Amygdala (tissue), 56 donors: ENCODE measurements around the gene CCR3.
A peak's percentile ranks its signal among the peaks of the same experiment; 100 is the strongest.
"Not testable (repeated sequence)": the region's sequence is repeated elsewhere in the genome, so short reads cannot be mapped to it uniquely, and the experiment has no call there.

ENCODE experiments used
- DNase-seq, 56 donors: peaks; one replicate each; lab custom pipeline; 2025; lab: John Stamatoyannopoulos, UW

CCR3 gene

DNA sequence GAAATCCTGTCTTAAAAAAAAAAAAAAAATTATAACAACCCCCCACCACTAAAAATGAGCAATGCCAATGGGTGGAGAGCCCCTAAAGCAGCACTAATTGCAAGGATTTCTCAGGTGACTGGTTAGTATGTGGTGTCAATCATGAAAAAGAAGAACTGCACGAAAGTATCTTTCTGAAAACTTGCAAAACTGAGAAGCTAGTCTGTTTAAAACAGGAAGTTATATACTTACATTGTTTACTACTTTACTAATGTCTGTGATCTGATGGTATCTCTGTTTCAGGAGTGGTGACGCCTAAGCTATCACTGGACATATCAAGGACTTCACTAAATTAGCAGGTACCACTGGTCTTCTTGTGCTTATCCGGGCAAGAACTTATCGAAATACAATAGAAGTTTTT lies at the start of gene CCR3:
Gene CCR3, plus strand, starts transcription at position 341 of the 400 bp plus-strand sequence. CDS start 22,699 bp downstream, outside the sequence.
- DNase-seq, result no peak

GRCh38 chr3:46192939-46193338 lies 49.3 kb upstream of the CCR3 start:
- no peak for DNase-seq

- no peak for DNase-seq
Measured at GRCh38 chr3:46193436-46193835, 48.8 kb upstream of the CCR3 start.

- no peak for DNase-seq
Measured at GRCh38 chr3:46194868-46195553, 47.2 kb upstream of the CCR3 start.

DNA sequence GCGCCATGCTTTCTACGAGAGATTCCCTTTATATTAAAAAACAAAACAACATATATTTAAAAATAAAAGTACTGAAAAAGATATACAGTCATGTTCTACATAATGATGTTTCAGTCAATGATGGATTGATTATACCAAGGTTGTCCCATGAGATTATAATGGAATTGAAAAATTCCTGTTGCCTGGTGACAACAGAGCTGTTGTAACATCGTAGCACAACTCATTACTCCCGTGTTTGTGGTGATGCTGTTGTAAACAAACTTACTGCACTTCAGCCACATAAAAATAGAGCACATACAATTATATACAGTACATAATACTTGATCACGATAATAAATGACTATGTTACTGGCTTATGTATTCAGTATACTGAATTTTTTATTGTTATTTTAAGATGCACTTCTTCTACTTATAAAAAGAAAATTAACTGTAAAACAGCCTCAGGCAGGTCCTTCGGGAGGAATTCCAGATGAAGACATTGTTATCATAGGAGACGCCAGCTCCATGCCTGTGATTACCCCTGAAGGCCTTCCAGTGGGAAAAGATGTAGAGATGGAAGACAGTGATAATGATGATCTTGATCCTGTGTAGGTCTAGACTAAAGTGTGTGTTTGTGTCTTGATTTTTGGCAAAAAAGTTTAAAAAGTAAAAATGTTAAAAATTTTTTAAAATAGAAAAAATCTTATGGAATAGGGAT lies 45.9 kb upstream of the CCR3 start:
- DNase-seq, result no peak

GRCh38 chr3:46200211-46200610 lies 42.0 kb upstream of the CCR3 start:
- DNase-seq, result no peak

DNA sequence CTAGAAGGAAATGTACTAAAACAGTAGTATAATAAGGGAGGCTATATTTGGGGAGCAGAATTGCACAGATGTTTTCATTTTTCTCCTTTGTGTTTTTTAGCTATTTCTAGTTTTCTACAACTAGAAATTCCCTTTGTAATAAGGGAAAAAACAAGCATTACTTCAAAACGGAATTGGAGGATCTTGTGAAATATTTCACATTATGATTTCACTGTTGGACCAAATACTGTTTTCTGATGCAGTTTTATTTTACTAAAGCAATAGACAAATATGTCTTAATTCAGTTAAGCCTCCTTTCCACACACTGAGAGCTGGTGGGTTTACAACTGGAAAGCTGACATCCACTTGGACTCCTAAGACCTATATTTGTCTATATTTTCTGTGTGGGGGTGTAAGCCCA lies 41.5 kb upstream of the CCR3 start:
- DNase-seq, result no peak

GRCh38 chr3:46202535-46202934 lies 39.7 kb upstream of the CCR3 start:
- DNase-seq, result no peak

- no peak for DNase-seq
Measured at GRCh38 chr3:46203681-46204080, 38.6 kb upstream of the CCR3 start.

- no peak for DNase-seq
Measured at GRCh38 chr3:46205286-46205960, 36.8 kb upstream of the CCR3 start.

DNA sequence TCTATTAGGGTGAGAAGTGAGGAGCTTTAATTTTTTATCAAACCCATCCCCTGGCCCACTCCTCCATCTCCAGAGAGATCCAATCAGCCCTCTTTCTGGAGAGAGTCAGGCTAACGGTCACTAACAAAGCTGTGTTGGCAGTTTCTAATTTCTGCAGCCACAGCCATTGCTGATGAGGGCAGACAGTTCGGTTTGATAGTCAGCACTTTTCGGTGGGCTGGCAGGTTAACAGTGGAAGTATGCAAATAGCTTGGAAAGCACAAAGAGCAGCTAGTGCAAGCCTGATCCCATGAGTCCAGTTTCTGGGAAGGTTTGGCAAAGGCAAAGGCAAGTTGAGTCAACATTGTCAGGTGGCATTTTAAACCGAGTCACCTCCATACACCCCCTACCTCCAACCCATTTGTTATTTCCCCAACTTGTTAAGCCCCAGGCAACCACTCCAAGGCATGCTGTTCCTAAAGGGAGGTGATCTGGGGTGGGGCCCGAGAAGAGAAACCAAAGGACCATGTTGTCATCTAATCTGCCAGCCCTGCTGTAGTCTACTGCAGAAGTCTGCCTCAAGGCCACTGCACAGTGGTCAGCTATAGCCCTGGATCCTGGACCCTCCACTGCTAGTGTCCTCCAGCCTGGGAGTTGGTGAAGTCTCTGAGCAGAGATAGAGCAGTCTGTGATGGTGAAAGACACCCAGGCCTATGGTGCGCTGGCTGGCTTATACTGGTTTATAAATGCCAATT lies 35.8 kb upstream of the CCR3 start:
- DNase-seq, result no peak

DNA sequence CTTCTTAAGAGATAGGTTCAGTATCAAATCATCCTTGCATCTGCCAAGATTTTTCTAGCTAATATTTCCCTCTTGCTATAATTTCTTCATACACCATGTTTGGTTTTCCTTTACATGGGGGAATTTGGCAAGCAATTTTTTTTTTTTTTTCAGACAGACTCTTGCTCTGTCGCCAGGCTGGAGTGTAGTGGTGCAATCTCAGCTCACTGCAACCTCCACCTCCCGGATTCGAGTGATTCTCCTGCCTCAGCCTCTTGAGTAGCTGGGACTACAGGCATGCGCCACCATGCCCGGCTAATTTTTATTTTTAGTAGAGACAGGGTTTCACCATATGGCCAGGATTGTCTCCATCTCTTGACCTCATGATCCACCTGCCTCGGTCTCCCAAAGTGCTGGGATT lies 34.7 kb upstream of the CCR3 start:
- DNase-seq, result not testable (repeated sequence)

- DNase-seq, result peak in 16 of 56 donors; percentile 11 to 58 (median 24)
Measured at GRCh38 chr3:46208167-46208704, 34.0 kb upstream of the CCR3 start, which contains the start of gene CCR1. CCR1 (minus strand) TSS chr3:46208313; CDS start chr3:46204313, 4,000 bp downstream.

- DNase-seq, result no peak
Measured at GRCh38 chr3:46209053-46209452, 33.2 kb upstream of the CCR3 start.

DNA sequence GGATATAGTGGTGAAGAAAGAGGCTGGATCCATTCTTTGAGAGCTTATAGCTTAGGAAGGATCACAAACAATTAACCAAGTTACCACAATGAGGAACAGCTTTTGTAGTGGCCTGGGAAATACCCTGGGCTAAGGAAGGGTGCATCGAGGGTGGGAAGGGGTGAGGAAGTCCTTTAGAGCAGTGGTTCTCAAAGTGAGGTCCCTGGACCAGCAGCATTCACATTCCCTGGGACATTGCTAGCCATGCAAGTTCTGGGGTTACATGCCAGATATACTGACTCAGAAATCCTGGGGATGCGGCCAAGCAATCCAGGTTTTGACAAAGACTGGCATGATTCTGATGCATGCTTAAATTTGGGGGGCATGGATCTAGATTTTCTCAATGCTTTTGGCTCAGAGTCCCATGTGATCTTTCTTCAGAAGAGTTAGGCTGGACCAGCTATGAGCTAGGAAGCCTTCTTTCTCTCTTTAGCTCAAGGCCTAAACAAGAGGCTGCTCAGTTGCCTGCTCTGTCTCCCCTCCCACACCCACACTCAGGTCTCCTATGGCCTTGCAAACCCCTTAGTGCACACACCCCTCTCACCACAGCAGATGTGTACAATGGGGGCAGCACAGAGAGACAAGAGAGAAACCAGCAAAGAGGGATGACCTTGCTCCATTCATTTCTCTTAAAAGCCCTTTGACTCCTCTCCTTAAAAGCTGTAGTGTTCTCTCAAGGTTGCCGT lies 32.4 kb upstream of the CCR3 start:
- DNase-seq, result no peak

GRCh38 chr3:46212101-46212500 lies 30.2 kb upstream of the CCR3 start:
- no peak for DNase-seq

GRCh38 chr3:46213201-46213600 lies 29.1 kb upstream of the CCR3 start:
- DNase-seq, result no peak

GRCh38 chr3:46214751-46215352 lies 27.4 kb upstream of the CCR3 start:
- no peak for DNase-seq

GRCh38 chr3:46215810-46216414 lies 26.3 kb upstream of the CCR3 start:
- no peak for DNase-seq
